22Rv1 (cell line): ENCODE data around the gene ITIH4.
A peak's percentile ranks its signal among the peaks of the same experiment; 100 is the strongest.

Source experiments
- H3K27ac ChIP-seq: fragments of 450-650 bp; 2 replicates; pipeline ENCODE4 v1.5.1; 2017
- CTCF ChIP-seq: fragments of 450-650 bp; IDR thresholded peaks from 2 replicates; pipeline ENCODE4 v1.5.1; 2017; ENCODE audit warnings: mild to moderate bottlenecking
- ZFX ChIP-seq: fragments of 450-650 bp; IDR thresholded peaks from 2 replicates; pipeline ENCODE4 v1.6.1; 2017; ENCODE audit warnings: antibody characterized with exemption, borderline replicate concordance

Gene ITIH4

GRCh38 chr3:52824037-52824436 is 6.4 kb downstream of the ITIH4 start:
- H3K27ac ChIP-seq = no peak overlapping the region
- TF ChIP-seq CTCF (no peak), ZFX (no peak)

GRCh38 chr3:52822363-52822762 is 8.1 kb downstream of the ITIH4 start:
- TF ChIP-seq CTCF (no peak), ZFX (no peak)
- no peak overlapping the region for H3K27ac ChIP-seq

- TF ChIP-seq ZFX (no peak), CTCF (peak; percentile 88)
- H3K27ac ChIP-seq = no peak overlapping the region
These were observed 9.7 kb downstream of the ITIH4 start for GRCh38 chr3:52820736-52821135.

GRCh38 chr3:52819936-52820335 is 10.5 kb downstream of the ITIH4 start:
- H3K27ac ChIP-seq = no peak overlapping the region
- TF ChIP-seq CTCF (no peak), ZFX (no peak)

- no peak overlapping the region for H3K27ac ChIP-seq
- TF ChIP-seq CTCF = no peak
- no peak for TF ChIP-seq ZFX
These were observed 12.6 kb downstream of the ITIH4 start for GRCh38 chr3:52817860-52818259.

- no peak for TF ChIP-seq ZFX
- no peak for TF ChIP-seq CTCF
- no peak overlapping the region for H3K27ac ChIP-seq
These were observed 13.3 kb downstream of the ITIH4 start for GRCh38 chr3:52817221-52817620.

GRCh38 chr3:52816654-52817053 is 13.8 kb downstream of the ITIH4 start:
- TF ChIP-seq CTCF (no peak), ZFX (no peak)
- no peak overlapping the region for H3K27ac ChIP-seq

- TF ChIP-seq ZFX (no peak), CTCF (no peak)
- no peak overlapping the region for H3K27ac ChIP-seq
These were observed 14.3 kb downstream of the ITIH4 start for GRCh38 chr3:52816199-52816598.
